Activated CD4-positive, CD25-positive, alpha-beta regulatory T cell (primary cell): ENCODE measurements around the gene APOA4.
"Not testable (repeated sequence)": the region's sequence is repeated elsewhere in the genome, so short reads cannot be mapped to it uniquely, and the experiment has no call there.

Source experiments
- DNase-seq, 4 experiments: peaks; one replicate each; lab custom pipeline; 2025; lab: John Stamatoyannopoulos, UW

Gene APOA4

DNA sequence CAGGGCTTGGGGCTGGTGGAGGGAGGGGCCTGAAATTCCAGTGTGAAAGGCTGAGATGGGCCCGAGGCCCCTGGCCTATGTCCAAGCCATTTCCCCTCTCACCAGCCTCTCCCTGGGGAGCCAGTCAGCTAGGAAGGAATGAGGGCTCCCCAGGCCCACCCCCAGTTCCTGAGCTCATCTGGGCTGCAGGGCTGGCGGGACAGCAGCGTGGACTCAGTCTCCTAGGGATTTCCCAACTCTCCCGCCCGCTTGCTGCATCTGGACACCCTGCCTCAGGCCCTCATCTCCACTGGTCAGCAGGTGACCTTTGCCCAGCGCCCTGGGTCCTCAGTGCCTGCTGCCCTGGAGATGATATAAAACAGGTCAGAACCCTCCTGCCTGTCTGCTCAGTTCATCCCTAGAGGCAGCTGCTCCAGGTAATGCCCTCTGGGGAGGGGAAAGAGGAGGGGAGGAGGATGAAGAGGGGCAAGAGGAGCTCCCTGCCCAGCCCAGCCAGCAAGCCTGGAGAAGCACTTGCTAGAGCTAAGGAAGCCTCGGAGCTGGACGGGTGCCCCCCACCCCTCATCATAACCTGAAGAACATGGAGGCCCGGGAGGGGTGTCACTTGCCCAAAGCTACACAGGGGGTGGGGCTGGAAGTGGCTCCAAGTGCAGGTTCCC is 6.5 kb upstream of the APOA4 start, which contains the start of gene APOC3:
Gene APOC3 (plus strand): TSS at position 383 of the 659 bp plus-strand sequence. CDS start 676 bp downstream, outside the sequence.
- no peak for DNase-seq

DNA sequence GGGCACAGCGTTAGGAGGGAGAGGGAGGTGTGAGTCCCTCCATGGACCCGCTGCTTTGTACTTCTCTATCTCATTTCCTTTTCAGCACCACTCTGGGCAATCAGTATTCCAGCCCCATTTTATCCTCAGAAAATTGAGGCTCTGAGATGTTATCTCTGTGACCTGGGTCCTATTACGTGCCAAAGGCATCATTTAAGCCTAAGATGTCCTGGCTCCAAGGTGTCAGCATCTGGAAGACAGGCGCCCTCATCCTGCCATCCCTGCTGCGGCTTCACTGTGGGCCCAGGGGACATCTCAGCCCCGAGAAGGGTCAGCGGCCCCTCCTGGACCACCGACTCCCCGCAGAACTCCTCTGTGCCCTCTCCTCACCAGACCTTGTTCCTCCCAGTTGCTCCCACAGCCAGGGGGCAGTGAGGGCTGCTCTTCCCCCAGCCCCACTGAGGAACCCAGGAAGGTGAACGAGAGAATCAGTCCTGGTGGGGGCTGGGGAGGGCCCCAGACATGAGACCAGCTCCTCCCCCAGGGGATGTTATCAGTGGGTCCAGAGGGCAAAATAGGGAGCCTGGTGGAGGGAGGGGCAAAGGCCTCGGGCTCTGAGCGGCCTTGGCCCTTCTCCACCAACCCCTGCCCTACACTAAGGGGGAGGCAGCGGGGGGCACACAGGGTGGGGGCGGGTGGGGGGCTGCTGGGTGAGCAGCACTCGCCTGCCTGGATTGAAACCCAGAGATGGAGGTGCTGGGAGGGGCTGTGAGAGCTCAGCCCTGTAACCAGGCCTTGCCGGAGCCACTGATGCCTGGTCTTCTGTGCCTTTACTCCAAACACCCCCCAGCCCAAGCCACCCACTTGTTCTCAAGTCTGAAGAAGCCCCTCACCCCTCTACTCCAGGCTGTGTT is 5.8 kb upstream of the APOA4 start:
- no peak for DNase-seq

DNA sequence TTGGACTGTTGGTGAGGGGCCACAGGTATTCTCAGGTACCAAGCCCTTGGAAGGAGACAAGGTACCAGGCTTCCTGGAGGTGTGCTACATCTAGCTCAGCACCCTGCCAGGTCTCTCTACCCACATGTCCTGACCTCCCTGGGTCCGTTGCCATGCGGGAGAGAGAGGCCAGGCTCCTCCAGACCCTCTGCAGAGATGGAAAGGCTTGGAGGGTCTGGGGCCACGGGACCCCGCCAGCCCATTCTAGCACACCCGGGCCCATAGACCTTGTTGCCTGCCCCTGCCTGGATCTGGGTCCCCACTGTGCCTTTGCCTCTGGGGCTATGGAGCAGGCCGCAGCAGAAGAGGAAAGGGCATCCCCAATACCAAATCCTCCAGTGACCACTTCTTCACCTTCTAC is 4.4 kb upstream of the APOA4 start:
- no peak for DNase-seq

DNA sequence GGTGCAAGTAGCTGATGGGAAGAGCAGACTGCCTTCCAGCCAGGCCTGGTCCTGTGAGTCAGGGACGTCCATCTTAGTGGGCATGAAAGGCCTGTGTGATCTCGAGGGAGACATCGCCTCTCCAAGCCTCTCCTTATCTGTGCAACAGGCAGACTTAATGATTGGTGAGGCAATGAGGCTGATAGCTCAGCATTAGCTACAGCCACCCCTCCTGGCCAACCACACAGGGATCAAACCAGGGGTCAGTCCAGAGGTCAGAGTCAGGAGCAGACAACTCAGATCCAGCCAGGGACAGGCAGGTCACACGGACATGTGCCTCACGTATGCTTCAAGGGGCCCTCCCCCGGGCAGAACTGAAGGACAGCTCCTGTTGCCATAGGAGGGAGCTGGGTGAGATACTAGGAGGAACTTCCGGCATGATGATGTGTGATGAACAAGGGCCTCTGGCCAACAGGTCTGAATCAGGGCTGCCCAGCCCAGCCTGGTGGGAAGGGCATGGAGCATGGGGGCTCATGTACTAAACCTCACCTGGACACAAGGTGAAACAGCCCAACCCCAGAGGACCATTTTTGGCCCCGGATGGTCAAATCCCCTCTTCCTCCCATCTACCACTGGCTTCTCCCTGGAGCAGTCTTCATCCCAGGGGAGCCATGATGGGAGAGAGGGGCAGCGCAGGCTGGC is 3.8 kb upstream of the APOA4 start:
- no peak for DNase-seq

DNA sequence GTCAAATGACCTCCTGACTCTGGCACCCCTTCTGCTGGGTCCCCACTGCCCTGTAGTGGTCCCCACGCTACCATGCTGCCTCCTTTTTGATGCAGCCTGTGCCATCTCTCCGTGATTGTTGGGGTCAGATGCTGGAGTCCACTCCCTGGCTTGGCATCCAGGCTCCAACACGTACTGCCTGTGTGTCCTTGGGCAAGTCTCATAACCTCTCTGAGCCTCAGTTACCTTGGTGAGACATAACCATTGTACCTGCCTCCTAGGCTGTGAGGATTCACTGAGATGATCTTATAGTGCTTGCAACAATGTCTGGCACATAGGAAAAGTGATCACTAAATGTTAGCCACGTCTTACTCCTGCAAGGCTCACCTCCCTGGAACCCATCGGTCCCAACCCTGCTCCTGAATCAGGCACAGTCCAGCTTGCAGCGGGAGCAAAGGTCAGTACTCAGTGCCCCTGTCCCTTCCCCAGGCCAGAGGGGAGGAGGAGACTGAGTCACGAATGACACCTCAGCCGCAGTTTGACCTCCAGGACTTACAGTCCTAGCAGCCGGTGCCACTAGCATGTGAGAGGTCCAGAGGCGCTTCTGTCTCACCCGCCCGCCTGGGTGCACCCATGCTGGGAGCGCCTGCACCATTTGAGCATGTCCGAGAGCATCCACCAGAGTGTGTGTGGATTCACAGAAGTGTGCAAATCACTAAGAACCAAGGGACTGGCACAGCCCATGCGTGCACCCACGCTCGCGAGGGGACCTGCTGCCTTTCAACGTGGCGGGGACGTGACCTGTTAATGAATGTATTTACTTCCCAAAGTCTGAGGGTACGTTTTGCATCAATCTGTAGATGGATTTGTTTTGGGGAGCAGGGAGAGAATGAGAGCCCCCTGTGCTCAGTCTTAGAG is 3.0 kb upstream of the APOA4 start:
- DNase-seq, result no peak

DNA sequence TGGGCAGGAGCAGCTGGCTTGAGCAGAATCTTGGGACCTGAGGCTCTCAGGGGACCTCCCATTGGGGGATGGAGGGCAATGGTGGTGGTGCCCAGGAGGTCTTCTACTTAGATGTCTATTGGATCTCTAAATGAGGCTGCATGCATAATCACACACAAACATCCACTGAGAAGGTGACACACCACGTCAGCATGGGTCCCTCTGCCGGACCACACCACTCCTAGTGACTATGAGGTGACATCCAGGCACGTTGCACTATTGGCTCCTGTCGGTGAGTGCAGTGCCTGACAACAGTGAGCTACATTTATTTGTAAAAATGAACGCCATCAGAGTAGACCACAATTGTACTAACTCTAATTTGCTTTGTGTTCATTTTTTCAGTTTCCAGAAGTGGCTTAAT is 2.3 kb upstream of the APOA4 start:
- DNase-seq, result no peak

DNA sequence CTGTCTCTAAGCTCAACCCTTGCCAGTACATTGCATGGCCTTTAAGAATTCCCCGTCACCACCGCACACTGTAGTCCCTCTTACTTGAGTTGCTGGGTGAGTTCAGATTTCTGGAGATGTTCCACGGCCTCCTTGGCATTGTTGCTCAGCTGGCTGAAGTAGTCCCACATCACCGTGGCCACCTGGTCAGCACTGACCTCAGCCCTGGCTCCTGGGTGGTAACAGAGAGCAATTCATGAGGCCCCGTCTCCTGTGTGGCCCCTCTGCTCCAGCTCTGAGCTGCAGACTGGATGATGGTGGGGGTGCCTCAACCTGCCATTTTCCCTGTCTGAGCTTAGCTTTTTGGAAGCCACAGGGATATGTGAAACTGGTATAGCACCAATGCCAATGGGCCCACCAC is 529 bp downstream of the APOA4 start:
- no peak for DNase-seq

DNA sequence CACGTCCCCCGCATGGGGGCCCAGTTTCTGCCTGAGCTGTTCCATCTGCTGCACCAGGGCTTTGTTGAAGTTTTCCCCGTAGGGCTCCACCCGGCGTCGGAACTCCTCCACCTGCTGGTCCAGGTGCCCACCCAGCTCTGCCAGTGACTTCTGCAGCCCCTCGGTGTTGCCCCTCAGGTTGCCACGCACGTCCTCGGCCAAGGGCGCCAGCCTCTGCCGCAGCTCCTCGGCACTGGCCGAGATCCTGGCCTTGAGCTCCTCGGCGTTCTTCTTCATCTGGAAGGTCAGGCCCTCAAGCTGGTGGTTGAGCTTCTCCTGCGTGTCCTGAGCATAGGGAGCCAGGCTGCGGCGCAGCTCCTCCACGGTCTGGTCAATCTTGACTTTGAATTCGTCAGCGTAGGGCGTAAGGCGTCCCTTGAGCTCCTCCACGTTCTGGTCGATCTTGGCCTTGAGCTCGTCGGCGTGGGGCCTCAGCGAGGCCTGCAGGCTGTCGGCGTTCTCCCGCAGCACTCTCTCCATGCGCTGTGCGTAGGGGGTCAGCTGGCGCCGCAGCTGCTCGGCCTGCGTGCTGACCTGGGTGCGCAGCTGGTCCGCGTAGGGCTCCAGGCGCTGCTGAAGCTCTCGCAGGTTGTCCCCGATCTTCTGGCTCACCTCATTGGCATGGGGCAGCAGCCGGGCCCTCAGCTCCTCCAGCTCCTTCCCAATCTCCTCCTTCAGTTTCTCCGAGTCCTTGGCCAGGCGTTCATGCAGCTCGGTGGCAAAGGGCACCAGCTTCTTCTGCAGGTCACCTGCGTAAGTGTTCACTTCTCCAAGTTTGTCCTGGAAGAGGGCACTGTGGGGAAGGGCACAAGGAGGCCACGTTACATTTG is 1.8 kb downstream of the APOA4 start:
- DNase-seq, result no peak

DNA sequence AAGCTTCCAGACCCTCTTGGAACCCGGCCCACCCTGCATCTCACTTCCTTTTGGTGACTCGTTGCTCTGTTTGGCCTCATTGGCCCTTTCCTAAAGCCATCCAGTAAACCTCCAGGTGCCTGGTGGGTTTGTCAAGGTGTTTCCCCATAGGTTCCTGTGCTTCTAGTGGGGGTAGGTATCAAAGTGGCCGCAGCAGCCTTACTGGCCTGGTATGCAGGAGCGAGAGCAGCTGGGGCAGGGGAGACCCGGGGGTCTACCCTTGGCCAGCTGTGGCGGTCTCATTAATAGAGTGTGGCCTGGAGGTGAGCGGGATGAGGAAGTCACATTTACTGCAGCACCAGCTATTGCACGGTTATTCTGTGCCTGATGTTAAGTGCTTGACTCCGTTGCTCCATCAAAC is 4.1 kb downstream of the APOA4 start:
- no peak for DNase-seq

DNA sequence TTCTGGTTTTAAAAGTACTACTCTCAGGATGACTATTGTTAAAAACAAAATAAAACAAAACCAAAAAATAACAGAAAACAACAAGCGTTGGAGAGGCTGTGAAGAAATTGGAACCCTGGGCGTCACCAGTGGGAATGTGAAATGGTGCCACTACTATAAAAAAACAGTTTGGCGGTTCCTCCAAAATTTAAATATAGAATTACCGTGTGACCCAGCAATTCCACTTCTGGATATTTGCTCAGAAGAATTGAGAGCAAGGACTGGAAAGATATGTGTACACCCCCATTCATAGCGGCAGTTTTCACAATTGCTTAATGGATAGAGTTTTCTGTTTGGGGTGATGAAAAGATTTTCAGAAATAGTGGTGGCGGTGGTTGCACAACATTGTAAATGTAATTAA is 8.6 kb downstream of the APOA4 start:
- no peak for DNase-seq

DNA sequence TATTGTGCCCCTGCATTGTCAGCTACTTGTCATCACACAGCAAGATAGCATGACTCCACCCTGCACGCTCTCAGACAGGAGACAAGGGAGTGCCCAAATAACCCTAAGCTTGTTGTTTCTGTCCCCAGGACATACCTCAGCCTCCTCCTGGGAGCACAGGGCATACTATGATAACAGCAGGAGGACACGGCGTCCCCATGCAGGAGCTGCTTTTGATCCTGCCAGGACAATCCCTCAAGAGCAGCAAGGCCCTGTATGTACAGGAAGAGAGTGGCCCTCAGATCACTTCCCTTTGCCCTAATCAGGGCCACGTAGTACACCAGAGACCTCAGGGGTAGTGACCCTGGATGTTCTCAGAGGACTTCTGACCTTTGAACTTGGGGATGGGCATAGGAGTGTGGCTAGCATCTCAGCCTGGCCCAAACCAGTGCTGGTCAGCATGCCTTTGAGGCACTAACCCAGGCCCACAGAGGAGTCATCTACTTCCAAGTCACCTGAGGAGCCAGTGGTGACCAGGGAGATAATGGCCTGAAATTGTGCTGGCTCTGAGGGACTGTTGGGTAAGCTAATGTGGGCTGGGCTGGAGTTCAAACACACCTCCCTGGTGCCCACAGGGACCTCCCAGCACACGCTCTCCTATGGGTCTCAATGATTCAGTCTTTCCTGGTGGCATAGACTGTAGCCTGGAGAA is 9.2 kb downstream of the APOA4 start:
- DNase-seq, result no peak

DNA sequence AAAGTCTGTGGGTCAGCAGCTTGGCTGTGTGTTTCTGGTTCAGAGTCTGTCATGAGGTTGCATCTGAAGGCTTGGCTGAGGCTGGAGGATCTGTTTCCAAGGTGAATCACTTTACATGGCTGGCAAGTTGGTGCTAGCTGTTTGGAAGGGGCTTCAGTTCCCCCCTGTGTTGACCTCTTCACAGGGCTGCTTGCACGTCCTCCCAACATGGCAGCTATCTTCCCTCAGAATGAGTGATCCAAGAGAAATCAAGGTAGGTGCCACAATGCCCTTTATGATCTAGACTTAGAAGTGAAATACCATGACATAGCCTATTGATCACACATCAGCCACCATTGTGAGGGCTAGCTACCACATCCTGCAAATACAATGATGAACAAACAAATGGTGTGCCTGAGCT is 9.9 kb downstream of the APOA4 start:
- DNase-seq, result no peak

DNA sequence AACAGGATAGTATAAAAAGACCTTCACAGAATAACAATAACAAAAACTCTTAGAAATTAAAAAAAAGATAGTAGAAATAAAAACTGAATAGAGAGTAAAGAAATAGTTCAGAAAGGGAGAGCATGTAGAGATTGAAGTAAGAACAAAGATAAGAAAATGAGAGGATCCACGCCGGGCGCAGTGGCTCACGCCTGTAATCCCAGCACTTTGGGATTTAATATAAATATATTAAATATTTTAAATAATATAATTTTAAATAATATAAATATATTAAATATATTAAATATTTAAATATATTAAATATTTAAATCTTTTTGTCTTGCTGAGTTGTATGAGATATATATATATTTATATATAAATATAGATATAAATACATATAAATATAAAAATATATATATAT is 11.0 kb downstream of the APOA4 start:
- DNase-seq, result no peak

DNA sequence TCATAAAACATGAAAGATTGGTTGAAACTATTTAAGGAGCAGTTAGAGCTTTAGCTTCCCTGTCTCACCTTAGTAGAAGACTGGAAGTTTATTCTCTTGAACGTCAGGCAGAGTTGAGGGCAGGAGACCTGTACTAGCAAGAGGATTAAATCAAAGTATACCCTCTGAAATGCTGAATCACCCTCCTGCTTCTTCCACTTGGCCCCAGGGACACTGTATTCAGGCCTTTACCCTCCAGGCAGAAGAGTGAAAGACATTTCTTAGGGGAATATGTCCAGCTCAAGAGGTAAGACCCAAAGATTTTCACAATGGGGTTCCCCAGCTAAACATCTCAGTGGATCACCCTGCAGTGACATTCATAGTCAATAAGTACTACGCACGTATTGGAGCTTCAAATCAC is 11.9 kb downstream of the APOA4 start:
- DNase-seq, result no peak

DNA sequence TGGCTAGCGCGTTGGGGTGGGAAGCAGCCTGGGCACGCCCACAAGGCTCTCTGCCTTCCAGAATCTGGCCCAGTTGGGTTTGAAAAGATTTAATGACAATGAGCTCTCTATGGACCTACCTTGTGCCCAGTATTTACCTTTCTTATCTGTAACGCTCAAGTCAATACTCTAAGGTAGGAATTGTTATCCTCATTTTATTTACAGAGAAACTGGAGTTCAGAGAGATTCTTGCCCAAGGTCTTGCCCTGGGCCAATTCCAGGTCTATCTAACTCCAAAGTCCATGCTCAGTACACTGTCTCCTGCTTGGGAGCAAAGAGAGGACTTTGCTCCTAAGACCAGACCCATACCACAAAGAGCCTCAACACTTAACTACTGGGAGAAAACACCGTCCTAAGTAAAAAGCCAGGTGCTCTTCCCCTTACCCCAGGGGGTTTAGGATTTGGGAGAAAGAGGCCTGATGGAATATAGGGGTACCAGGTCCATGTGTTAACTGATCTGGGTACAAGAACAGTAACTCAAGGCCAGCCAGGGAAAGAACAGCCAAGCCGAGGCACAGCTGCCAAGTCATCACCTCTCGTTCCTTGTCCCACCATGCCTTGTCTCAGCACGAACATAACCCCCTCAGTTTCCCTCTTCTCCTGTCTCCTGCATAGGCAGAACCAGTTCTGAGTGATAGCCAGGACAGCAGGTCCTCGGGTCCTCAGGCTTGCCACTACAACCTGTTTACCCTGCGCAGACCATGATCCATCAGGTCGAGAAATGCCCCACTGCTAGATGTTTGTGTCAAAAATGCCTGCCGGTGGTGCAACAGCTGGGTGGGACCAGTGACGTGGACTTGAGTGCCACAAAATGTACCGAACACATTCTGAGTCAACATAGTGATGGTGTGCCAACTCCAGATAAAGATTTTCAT is 14.6 kb downstream of the APOA4 start:
- no peak for DNase-seq

DNA sequence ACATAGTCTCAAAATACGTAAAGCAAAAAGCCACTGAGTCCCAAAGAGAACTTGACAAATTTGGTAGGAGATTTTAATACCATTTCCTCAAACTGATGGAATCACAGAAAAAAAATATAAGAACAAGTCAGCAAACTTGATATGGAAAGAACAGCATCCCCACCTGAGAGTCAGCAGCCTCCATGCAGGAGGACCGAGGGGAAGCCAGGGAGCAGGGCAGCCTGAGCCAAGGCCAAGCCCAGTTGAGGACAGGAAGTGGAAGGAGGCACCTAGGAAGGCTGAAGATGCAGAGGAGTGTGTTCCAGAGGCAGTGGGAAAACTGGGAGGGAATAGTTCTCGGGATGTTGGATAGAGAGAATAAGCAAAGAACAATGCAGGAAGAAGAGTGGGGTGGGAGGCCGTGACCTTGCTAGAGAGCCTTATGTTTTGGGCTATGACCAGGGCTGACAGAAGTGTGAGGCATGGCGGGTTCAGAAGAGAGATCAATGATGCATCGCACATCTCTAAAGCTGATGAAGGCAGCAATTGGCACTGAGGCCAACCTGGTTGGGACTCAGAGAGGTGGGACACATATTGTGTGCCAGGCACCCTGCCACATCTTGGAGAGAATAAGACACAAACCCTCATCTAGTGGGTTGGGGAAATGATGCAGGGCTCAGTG is 15.4 kb downstream of the APOA4 start:
- no peak for DNase-seq

DNA sequence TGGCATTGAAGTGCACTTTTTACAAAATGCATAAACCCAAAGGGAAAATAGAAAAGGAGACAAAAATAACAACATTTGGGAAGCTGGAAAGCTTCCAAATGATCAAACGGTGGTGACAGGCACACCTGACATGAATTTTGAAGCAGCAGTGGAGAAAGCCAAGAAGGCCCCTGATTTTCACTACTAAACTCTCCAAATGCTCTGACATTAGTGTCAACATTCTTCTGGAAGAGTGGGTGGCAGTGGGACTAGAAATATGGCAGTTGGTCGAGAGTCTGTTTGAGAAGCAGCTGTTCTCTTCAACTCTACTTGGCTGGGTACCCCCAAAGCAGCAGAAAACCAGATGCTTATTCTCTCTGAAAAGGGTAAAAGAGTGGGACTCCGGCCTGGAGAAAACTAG is 19.1 kb downstream of the APOA4 start:
- no peak for DNase-seq

DNA sequence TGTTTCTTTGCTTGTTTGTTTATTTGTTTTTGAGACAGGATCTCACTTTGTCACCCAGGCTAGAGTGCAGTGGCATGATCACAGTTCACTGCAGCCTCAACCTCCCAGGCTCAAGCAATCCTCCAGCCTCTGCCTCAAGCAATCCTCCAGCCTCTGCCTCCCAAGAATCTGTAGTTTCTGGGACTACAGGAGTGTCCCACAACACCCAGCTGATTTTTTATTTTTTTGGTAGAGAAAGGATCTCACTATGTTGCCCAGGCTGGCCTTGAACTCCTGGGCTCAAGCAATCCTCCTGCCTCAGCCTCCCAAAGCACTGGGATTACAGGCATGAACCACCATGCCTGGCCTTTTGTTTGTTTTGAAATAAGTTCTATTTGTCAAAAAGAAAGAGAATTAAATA is 21.4 kb downstream of the APOA4 start:
- not testable (repeated sequence) for DNase-seq

DNA sequence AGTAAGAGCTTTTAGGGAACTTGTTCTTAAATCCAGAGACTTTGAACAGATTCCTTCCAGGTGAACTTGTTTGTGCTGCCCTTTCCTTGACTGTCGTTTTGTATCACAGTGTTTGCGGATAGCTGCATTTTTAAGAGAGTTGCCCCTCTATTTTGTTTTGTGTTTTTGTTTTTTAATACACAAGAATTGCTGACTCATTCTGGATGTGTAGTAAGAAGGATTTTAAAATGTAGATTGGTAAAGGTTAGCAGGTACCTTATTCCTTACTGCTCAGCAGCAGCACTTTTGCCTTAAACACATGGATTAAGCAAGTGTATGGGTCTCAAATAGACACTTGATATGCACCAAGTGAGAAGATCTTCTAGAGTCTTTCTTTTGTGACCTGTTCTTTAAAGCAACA is 22.5 kb downstream of the APOA4 start:
- DNase-seq, result no peak
